ENCODE results near the gene PGAP1.

PGAP1 gene

DNA sequence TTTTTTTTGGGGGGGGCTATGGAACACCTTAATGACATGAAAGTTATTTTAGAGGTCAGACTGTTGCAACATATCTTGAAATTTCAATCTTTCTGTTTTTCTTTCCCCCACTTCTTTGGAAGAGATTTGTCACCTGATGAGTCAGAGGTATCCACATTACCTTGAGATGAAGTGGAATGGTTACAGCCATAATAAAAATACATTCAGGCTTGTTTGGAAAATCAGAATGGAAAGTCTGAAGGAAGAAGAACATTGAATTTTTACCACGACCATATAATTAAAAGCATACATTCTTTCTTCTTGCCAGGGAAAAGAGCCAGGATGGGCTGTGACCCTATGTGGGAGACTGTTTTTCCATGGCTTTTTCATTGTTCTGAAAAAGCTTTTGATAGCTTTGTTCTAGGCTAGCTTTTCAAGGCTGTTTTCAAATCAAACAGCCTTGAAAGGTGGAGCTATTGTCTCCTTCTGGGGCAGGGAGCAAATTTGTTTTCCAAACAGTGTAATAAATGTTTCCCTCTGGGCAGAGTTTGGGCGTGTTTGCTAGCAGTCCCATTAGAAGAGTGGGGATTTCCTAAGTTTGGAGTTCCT is 124.7 kb downstream of the PGAP1 start:
- no peak for DNase-seq (ENCODE audit: low spot score)

GRCh38 chr2:196798980-196799379 is 127.5 kb downstream of the PGAP1 start:
- no peak for DNase-seq (ENCODE audit: low spot score)

DNA sequence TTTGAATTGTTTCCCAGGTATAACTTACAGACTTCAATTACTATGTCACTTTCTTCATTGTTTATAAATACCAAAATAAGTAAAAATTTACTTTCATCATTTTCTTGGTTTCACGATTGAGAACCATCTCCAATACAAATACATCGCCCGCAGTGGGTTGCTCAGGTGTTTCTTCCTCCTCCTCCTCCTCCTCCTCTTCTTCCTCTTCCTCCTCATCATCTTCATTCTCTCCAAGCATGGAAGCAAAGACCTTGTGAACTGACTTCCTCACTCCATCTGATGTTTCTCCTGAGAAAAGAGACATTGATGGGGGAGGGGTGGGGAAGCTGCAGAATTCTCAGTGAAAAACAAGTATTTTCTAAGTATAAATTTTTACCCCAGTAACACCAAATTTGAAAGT is 133.6 kb downstream of the PGAP1 start:
- DNase-seq (ENCODE audit: low spot score): no peak

DNA sequence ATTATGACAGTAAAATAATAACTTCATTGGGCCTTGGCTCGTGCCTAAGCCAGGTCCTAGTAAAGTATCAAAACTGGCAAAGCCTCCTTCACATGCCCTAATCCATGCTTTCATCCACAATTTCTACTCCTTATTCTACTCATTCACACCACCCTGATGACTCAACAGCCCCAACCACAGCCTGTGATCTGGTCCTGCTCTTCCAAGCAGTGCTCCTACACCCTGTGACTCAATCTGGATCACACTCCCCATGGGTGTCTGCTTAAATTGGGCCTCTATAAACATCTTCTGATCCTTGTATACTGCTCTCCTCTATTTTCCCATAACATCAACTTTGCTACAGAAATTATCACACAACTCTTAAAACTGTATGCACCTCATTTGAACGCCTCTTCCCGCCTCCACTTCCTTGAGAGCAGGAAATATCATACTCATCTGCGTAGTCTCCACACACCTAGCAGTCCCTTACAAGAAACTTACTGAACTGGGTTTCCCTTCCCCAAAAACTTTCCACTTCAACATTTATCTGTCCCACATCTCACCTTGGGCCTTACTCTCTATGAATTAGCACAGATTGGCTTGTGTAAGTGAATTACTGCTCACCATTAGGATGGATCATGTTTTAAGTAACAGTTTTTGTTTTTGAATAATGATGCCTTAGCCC is 142.9 kb downstream of the PGAP1 start:
- no peak for DNase-seq (ENCODE audit: low spot score)

Data from left forelimb (tissue), 1 donor.